ENCODE results near the gene TBC1D5.
"Not testable (repeated sequence)": the region's sequence is repeated elsewhere in the genome, so short reads cannot be mapped to it uniquely, and the experiment has no call there.

TBC1D5 gene

DNA sequence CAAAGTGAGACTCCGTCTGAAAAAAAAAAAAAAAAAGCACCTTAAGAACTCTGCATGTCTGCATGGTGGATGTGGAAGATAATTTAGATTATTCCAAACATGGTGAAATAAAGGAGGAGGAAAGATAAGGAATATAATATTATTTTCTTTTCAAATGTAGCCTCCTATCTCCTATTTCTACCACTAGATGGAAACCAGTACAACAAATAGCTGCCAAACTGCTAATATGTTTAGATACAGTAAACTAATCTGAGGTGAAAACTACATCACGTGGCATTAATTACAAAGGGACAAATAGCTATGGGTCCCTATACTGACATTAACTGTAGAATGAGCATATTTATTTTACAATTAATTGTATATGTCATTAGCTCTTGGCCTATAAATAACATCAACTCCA is 197.8 kb downstream of the TBC1D5 start:
- no peak for DNase-seq

DNA sequence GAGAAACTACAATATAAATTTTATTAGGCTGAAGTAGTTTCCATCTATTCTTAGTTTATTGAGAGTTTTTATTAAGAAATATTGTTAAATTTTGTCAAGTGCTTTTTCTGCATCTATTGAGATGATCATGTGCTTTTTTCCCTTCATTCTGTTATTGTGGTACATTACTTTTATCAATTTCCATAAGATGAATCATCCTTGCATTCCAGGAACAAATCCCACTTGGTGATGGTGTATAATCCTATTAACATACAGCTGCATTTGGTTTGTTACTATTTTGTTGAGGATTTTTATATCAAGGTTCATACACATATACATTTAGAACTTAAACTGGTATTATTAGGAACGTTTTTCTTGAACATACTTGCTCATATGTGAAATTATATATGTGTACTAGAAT is 199.8 kb downstream of the TBC1D5 start:
- no peak for DNase-seq

DNA sequence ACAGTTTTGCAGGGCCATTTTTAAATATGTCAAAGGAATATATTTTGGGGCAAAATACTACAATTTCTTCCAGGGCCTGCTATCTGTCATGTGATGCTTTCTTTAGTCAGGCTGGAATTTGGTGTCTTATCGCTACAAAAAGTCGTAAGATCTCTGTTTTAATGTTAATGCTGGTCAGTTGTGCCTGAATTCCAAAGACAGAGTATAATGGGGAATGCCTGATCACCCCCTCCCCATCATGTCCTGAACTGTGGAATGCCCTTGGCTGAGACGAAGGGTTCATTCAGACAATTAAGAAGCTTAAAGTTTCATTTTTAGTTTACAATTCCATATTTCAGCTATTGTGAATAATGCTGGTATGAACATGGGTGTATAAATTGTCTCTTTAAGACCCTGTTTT is 203.0 kb downstream of the TBC1D5 start:
- DNase-seq = no peak

DNA sequence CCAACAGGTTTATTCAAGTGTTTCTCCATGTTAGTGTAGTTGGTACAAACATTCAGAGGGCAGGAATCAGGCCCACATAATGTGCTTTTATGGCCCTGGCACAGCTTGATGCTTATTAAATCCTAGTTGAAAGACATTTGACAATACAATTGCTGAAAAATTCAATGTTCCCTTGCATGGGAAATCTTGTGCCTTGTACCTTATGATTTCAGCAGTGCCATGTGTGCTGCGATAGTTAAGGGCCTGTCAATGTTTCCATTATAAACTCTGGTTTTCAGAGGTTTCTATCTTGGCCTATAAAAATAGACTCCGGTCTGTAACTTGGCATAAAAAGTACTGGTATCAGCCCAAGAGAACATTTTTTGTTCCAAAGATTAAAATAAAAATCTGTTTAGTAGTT is 207.2 kb downstream of the TBC1D5 start:
- no peak for DNase-seq

DNA sequence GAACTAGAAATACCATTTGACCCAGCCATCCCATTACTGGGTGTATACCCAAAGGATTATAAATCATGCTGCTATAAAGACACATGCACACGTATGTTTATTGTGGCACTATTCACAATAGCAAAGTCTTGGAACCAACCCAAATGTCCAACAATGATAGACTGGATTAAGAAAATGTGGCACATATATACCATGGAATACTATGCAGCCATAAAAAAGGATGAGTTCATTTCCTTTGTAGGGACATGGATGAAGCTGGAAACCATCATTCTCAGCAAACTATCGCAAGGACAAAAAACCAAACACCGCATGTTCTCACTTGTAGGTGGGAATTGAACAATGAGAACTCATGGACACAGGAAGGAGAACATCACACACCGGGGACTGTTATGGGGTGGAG is 210.0 kb downstream of the TBC1D5 start:
- DNase-seq = not testable (repeated sequence)

DNA sequence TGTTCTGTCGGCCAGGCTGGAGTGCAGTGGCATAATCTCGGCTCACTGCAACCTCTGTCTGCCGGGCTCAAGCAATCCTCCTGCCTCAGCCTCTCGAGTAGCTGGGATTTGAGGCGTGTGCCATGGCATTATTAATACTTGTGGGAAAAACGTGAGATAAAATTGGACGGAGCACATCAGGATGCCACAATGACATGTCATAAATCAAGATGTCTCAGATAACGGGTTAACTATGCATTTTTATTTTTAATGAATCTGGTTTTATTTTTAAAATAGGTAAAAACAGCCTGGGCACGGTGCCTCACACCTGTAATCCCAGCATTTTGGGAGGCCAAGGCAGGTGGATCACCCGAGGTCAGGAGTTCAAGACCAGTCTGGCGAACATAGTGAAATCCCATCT is 212.8 kb downstream of the TBC1D5 start:
- no peak for DNase-seq

DNA sequence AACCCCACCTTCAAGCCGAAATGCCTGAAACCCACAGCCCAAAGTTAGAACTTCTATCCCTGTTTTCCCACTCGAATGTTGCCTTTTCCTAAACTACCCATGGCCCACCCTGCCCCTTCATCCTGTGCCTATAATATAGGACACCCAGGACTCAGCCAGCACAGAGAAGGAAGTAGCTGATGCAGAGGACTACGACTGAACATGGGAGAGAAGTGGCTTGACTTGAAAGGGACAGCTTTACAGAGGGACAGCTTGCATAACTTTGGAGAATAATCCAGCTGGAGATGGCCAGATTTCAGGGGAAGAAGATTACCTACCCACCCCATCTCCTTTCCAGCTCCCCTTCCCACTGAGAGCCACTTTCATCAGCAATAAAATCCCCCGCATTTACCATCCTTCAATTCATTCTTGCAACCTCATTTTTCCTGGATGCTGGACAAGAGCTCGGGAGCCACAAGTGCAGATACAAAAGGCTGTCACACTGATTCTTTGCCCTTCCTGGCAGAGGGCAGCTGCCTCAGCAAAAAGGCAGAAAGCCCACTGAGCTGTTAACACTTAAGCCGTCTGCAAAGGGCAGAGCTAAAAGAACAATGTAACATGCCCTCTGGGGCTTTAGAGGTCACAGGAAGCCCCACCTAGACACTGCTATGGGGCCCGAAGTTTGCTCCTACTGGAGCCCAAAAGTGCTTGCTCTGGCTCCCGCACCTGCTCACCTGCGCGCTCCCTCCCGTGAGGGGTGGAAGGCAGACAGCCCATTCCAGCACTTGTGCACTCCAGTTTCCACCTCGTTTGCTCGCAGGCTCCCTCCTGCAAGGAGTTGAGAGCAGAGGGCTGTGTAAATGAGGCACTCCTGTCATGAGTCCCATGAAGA is 224.0 kb downstream of the TBC1D5 start:
- no peak for DNase-seq

DNA sequence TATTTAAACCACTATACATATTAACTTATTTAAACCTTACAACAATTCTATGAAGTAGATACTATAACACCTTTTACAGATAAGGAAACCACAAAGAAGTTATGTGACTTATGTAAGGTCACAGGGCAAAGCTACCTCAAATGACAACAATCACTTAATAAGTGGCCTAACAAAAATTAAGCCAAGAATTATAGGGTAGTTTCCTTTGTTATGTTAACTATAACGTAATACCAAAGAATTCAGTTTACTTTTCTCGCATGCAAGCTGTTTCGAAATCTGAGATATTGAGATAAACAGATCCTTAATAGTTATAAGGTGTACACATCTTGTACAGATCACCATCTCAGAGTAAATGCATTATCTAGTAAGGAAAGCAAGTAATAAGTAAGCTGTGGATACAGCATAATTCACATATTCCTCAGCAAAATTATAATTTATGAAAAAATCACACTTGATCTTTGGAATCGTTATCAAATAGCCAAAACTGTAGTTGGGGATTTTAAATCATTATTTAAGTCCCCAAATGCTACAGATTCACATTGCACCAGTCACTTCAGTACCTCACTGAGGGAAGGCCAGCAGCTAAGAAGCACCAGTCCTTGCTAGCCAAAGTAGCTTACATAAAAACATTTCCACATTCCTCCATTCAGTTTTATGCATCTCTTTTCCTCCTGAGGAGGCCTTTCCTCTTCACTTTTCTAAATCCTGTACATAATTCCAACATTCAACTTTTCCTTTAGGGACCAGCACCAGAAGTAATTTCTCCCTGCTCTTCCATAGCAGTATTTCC is 226.8 kb downstream of the TBC1D5 start:
- peak in 1 of 5 experiments; percentile 19 for DNase-seq

DNA sequence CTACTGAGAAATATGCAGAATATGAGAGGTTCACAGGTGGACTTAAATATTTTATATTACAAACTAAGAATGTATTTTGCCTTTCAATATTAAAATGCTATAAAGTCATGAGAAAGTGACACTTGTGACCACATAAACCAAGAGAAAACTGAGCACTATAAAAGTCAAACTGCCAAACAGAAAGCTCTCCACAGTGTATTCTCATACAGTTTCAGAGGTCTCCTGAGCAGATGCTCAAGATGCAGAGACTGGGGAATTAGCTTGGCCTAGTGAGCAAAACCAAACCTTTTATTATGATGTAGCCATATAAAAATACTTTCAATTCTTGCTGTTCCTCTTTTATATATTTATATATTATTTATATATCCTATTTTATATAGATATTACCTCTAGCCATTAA is 227.8 kb downstream of the TBC1D5 start:
- DNase-seq = peak in 1 of 5 experiments; percentile 27

DNA sequence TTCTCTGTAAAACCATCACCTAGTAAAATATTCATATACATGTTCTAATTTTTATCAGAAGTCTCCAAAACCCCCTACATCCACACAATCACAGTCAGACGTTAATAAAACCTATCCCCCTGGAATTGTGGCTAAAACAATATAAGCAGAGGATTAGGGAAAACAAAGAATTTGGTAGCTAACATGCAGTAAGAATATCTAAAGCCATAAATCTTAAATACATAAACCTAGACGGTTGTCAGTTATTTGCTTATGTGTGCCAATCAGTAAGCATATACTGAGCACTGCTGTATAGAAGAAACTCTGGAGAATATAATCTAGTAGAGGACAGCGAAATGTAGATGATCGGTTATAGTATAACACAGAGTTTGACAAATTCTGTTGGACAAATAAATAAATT is 232.2 kb downstream of the TBC1D5 start:
- no peak for DNase-seq

DNA sequence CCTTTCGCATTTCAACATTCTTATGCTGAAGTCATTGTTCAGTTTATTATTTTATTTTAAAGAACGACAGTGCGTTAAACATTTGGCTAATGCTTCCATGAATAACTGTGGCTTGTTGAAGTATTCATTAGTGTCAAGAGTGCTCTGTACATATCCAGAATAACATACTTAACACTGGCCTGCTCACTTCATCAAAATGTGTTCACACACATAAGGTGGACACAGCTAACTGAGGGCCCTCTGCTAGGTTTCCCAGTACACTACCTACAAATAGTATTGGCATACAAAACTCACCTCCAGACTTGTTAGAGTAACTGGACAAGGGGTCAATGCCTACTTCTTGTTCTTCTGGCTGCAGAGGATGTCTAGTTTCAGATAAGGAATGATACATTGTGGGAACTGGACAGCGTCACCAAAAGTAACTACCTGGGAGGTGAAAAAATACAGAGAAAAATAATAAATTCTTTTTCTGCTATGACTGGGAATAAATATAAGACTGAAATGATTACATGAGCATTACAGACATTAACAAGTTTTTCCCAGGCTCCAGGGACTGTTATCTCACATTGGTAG is 234.2 kb downstream of the TBC1D5 start:
- no peak for DNase-seq

DNA sequence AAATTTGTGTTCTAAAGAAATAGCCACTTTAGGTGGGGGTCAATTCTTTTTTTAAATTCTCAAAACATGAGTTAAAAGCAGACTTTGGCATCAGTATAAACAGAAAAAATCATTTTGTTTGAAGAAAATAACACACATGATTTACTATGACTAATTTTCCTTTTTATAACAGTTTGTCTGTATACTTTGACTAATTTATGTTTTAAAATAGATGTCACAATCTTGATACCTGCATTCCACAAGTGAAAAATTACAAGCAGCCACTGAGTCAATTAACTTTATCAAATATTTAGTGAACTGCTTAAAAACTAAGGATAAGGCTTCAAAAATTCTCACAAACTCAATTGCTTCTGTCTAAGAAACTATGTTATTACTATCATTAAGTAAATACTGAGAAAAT is 235.0 kb downstream of the TBC1D5 start:
- DNase-seq = no peak

DNA sequence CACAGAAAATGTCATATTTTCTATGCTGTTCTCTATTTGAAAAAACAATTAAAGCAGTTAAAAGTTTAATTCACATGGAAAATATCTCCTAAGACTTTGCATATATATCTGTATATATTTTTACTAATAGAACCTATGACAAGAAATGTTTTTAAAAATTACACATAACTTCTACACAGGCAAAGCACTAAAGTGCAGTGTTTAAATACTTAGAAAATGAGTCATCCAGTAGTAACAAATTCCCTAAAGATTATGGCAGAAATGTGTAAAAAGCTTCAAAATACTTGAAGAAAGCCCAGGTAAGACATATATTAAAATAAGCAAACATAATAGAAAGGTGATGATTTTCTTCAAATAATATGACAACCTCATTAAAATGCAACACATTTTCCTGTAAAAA is 236.6 kb downstream of the TBC1D5 start:
- DNase-seq = no peak

DNA sequence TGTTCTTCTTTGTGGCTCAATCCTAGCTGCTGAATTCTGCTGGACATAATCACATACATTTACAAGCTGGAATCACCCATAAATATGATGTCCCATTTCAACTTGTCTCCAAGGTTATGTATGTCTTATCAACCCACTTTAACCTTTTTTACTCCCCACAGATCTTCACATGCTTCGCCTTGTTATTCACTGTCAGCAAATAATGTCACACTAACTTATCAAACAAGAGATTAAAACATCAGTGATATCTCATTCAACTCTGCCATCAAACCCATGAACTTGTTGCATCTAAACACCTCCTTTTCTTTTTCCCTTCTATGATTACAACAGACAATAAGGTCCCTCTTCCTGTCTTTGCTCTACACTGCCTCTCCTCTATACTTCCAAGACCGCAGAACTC is 240.7 kb downstream of the TBC1D5 start:
- DNase-seq = no peak

DNA sequence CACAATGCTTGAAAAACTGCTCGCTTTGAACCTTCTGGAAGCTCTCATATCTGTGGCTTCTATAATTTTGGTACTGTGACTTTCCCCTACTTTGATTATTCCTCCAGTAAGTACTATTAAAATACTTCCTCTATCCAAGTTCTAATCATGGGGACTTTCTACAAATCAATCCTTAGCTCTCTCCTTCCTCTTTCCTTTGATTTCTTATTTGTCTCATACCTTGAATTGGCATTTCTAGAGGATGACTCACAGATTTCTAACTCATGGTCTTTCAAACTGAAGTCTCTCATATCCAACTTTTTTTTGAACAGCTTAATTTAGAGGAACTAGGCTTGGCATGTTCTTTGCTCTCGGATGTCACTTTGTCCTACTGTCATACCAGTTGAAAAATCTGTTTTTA is 241.8 kb downstream of the TBC1D5 start:
- DNase-seq = no peak

DNA sequence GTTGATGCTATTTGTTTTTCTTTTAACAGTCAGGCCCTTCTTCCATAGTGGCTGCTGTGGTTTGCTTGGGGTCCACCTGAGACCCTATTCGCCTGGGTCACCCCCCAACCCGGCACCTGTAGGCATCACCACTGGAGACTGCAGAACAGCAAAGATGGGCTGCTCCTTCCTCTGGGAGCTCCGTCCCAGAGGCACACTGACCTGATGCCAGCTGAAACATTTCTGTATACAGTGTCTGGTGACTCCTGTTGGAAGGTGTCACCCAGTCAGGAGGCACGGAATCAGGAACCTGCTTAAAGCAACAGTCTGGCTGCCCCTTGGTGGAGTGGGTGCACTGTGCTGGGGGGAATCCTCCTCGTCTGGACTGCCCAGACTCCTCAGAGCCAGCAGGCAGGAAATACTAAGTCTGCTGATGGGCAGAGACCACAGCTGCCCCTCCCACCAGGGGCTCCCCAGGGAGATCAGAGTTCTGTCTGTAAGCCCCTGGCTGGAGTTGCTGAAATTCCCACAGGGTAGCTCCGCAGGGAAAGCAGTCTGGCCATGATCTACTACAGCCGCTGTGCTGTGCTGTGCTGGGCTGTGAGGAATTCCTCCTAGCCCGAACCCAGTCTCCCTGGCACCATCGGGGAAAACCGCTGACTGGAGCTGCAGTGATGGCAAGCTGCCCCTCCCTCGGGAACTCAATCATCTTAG is 248.2 kb downstream of the TBC1D5 start:
- no peak for DNase-seq

DNA sequence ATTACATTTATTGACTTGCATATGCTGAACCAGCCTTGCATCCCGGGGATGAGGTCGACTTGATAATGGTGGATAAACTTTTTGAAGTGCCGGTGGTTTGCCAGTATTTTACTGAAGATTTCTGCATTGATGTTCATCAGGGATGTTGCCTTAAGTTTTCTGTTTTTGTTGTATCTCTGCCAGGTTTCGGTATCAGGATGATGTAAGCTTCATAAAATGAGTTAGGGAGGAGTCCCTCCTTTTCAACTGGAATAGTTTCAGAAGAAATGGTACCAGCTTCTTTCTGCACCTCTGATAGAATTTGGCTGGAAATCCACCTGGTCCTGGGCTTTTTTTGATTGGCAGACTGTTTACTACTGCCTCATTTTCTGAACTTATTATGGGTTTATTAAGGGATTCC is 250.8 kb downstream of the TBC1D5 start:
- no peak for DNase-seq

DNA sequence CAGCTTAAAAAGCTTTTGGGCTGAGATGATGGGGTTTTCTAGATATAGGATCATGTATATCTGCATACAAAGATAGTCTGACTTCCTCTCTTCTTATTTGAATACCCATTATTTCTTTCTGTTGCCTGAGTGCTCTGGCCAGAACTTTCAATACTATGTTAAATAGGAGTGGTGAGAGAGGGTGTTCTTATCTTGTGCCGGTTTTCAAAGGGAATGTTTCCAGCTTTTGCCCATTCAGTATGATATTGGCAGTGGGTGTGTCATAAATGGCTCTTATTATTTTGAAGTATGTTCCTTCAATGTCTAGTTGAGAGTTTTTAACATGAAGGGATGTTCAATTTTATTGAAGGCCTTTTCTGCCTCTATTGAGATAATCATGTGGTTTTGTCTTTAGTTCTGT is 251.2 kb downstream of the TBC1D5 start:
- DNase-seq = not testable (repeated sequence)

DNA sequence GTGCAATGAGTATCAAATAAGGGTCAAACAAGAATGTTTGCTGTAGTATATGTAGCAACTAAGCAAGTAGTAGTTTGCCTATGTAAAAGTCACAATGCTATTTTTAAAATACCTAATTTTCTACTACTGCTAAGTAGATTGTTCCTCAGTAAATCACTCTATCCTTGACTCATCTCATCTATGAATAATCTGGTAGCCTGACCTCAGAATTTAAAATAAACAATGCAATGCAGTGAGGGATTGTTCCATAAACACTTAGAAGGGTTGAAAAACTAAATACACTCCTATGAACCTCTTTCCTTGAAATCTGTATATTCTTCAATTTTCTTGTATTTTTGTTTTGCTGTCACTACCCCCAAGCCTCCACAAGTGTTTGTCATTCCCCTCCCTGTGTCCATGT is 253.3 kb downstream of the TBC1D5 start:
- DNase-seq = no peak

DNA sequence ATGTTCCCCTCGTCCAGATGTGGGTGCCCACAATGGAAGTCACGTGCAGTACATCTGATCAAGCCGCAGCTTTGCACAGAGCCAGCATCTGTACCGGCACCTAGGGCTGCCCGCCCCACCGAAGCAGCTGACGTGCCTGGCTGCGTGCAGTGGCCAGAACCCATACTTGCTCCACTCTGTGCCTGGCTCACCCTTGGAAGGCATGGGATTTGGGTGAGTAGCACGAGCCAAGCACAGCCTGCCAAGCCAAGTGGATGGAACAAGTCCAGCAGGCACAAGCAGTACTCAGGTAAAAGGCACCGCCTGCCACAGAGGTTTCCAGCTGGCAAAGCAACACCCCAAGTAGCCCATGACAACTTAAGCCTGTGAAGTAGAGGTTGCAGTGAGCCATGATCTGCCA is 261.3 kb downstream of the TBC1D5 start:
- DNase-seq = no peak

DNA sequence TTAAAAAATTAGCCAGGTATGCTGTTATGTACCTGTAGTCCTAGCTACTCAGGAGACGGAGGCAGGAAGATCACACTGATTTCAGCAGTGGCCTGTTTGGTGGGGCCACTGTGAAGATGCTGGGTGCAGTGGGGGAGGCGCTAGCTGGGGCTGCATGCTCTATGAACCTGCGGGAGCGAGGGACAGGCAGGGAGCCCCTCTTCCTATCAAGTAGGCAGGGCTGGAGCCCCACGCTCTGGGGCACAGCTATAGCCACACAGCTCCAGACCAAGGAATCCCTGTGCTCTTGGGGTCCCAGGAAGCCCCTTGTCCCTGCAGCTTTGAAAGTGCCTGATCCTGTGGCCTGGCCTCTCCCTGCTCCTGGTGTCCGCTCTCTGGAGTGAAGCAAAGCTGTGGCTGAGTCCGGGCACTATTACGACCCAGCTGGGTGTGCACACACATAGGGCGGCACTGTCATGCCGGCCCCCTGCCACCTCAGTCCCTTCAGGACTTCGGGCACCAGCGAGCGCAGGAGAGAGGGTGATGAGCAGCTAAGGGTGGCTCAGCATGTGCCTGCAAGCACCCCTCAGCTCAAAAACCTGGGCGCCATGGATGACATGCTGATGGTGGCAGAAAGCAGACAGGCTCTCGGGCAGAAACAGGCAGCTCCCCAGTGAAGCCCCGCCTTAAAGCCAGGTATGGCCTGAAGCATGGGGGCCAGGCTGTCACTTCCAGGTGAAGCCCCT is 262.6 kb downstream of the TBC1D5 start:
- DNase-seq = no peak

DNA sequence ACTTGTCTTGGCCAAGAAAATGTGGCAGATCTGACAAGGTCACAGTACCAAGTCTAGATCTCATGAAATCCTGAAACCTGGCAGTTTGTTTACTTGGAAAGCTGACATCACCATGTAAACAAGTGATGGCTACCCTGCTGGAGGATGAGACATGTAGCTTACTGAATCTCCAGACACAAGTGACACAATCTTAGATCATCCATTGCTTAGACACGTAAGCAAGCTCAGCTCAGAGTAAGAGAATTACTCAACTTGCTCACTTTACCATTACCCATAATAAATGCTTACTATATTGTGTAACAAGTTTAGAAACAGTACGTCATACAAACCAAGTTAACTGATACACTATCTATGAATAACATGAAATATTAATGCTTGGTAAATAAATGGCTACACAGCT is 263.8 kb downstream of the TBC1D5 start:
- DNase-seq = no peak

DNA sequence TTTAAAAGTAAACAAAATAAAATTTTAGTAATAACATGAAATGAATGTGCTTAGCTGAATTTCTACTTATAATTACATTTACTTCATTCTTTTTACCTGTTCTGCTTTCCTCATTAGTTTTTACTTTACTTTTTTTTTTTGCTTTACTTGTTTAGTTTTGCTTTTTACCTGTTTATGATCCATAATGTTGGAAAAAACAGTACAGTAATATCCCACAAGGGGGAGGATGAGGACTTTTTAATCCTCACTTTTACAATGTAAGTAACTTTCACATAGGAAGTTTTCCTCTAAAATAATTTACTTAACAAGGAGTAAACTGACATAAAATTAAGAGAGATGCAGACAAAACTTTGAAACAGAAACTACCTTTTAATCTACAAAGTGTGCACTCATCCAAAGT is 268.7 kb downstream of the TBC1D5 start:
- no peak for DNase-seq

All from T-helper 2 cell (primary cell).